ENCODE results near the gene RAB5B. TPM values are rescaled to one million over a fixed set of nuclear protein-coding genes. Genes with fewer than 3 reads are reported as not detected.

Gene RAB5B
- total and polyA plus RNA-seq, 12 donors, result 35.3 to 137 (median 115) TPM

DNA sequence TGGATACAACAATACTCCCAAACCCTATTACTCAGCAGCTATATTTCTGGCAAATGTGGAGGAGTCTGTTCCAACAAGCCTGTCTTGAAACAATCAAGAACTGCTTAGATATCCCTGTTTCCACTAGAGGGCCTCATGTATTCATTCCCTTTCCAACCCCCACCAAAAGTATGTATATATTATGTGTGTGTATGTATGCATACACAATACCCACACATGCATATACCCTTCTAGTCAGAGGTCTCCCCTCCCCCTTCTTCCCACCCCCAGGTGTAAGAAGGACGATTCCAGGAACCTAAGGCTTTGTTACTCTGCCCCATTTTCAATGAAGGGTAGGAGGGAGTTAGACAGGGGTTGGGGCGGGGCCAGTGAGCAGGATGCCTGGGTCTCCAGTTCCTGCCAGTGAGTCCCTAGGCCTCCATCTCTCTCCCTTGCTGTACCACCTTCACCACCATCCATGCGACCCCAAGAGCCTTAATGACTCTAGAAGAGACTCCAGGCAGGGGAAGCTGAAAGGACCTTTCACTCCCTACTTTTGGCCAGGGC, 43.0 kb upstream of the RAB5B start, which contains the start of gene DGKA:
TSS of gene DGKA (plus strand) at position 392 of the 546 bp plus-strand sequence. CDS start 5,342 bp downstream, outside the sequence.
- peak within 1 kb of the TSS; percentile 34 to 99 (median 76) for H3K27ac ChIP-seq
- intact Hi-C loops (cut with DNase I), result loop anchor here in 6 of 10 donors (2.0 to 10.0 kb wide), 7 partner anchors 96 to 196 kb away; partner anchors contain the start of genes DNAJC14 (in 2 of the 6), GDF11 (in 1 of the 6), ORMDL2 (in 1 of the 6) and RPS26 (in 1 of the 6)
- no peaks in the 10 kb centered on the region for H3K9me3 ChIP-seq
- ATAC-seq (no peak), DNase-seq (peak; percentile 18 to 30)
- TF ChIP-seq, protein P1, sequence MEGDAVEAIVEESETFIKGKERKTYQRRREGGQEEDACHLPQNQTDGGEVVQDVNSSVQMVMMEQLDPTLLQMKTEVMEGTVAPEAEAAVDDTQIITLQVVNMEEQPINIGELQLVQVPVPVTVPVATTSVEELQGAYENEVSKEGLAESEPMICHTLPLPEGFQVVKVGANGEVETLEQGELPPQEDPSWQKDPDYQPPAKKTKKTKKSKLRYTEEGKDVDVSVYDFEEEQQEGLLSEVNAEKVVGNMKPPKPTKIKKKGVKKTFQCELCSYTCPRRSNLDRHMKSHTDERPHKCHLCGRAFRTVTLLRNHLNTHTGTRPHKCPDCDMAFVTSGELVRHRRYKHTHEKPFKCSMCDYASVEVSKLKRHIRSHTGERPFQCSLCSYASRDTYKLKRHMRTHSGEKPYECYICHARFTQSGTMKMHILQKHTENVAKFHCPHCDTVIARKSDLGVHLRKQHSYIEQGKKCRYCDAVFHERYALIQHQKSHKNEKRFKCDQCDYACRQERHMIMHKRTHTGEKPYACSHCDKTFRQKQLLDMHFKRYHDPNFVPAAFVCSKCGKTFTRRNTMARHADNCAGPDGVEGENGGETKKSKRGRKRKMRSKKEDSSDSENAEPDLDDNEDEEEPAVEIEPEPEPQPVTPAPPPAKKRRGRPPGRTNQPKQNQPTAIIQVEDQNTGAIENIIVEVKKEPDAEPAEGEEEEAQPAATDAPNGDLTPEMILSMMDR (IDR thresholded peaks at IDR 0.05), result peak in 8 of 9 donors; percentile 8 to 69 (median 52)
- H3K4me3 ChIP-seq, result peak within 1 kb of the TSS; percentile 30 to 83 (median 76)
- 44% methylated on average over 3 of the region's 3 CpGs for WGBS, 2 donors
- H3K36me3 ChIP-seq, result no peaks in the 10 kb centered on the region
- H3K4me1 ChIP-seq, result peaks cover 3 to 74% (median 34%) of the 10 kb centered on the region in 9 donors
- H3K27me3 ChIP-seq, result no peaks in the 10 kb centered on the region

DNA sequence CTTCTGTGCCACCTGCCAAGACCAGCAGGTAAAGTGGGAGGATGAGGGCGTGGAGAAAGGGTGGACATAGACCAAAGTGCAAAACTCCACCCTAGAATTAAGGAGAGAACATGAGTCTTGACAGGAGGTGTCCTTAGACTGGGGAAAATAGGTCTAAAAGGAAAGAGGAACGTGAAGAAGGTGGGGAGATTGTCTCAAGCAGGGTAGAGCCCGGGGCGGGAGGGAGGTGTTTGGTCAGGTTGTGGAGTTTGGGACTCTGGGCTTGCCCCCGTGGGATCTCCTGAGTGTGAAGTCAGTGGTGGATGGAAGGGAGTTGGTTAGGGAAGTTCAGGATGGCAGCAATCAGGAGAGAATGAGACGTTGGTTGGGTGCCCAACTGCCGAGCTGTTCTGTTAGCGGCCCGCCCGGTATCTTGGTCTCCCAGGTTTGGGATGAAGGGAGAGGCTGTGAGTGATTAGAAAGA, 42.5 kb upstream of the RAB5B start:
- WGBS, 2 donors, result 19% methylated on average over 10 of the region's 10 CpGs
- TF ChIP-seq, protein P1 (IDR thresholded peaks at IDR 0.05), result no peak
- H3K4me3 ChIP-seq, result peak overlapping the region; percentile 30 to 83 (median 76)
- no peaks in the 10 kb centered on the region for H3K9me3 ChIP-seq
- no peak for ATAC-seq
- peak overlapping the region; percentile 34 to 99 (median 74) for H3K27ac ChIP-seq
- H3K27me3 ChIP-seq, result no peaks in the 10 kb centered on the region
- intact Hi-C loops (cut with DNase I), result loop anchor here in 6 of 10 donors (2.0 to 10.0 kb wide), 7 partner anchors 97 to 197 kb away; partner anchors contain the start of genes DNAJC14 (in 2 of the 6), GDF11 (in 1 of the 6), ORMDL2 (in 1 of the 6) and RPS26 (in 1 of the 6)
- H3K4me1 ChIP-seq, result peaks cover 0 to 69% (median 28%) of the 10 kb centered on the region in 9 donors
- no peaks in the 10 kb centered on the region for H3K36me3 ChIP-seq
- DNase-seq, result no peak

DNA sequence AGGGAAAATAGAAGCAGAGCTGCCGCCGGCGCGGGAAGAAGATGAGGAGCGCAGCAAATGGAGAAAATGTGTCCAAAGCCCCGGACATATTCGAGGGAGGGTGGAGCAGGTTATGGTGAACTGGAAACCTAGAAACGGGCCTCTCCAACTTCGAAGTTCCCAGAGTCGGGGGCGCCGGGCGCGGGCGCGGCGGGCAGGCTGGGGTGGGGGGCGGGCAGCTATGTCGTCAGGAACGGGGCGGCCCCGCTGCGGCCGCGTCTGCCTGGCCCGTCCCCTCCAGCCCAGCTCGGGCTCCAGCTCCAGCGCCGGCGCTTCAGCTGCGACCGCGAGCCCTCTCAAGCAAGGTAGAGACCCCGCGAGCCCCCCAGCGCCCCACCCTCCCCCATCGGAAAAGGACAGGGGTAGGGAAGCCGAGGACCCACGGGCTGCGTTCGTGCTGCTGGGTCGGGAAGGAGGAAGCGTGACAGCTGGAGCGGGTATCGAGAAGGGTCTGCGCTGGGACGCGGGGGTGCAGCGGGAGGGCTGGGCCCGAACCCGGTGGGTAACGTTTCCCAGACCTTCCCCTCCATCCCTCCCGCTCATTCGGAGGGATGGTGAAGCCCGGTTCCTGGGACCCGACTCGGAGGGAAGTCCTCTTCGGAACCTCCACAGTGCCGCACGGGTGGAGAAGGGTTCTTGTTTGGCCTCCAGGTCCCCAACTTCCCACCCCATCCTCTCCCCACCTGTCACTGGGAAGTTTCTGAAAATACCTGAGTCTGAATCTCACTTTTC, 41.9 kb upstream of the RAB5B start:
- ATAC-seq (peak; percentile 36 to 65 (median 60)), DNase-seq (peak; percentile 54 to 70)
- 1% methylated on average over 53 to 56 of the region's 60 CpGs for WGBS, 2 donors
- H3K4me1 ChIP-seq, result peaks cover 0 to 68% (median 27%) of the 10 kb centered on the region in 9 donors
- peak overlapping the region; percentile 30 to 83 (median 76) for H3K4me3 ChIP-seq
- H3K9me3 ChIP-seq, result no peaks in the 10 kb centered on the region
- TF ChIP-seq, protein P1 (IDR thresholded peaks at IDR 0.05), result no peak
- H3K27ac ChIP-seq, result peak overlapping the region; percentile 34 to 99 (median 74)
- H3K27me3 ChIP-seq, result no peaks in the 10 kb centered on the region
- intact Hi-C loops (cut with DNase I), result loop anchor here in 6 of 10 donors (2.0 to 10.0 kb wide), 8 partner anchors 97 to 197 kb away; partner anchors contain the start of genes DNAJC14 (in 2 of the 6), GDF11 (in 1 of the 6), ORMDL2 (in 1 of the 6) and RPS26 (in 1 of the 6)
- peaks cover 0 to 3% (median 0%) of the 10 kb centered on the region in 9 donors for H3K36me3 ChIP-seq

DNA sequence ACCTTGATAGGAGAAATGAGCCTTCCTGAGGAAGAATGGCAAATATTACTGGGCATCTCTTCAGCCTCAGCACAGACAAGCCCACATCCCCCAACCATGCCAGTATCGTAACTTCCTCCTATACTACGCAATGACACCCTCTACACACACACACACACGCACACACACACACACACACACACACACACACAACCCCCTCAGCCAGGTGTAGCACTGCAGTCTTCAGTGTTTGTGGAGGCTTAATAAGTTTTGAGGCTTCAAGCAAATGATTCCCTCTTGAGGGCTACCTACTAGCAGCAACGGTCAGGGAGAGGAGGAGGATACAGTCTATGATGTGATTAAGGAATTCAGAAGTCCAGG, 41.3 kb upstream of the RAB5B start:
- WGBS, 2 donors, result 13 to 24% methylated on average over 4 of the region's 4 CpGs
- H3K9me3 ChIP-seq, result no peaks in the 10 kb centered on the region
- H3K36me3 ChIP-seq, result peaks cover 0 to 8% (median 0%) of the 10 kb centered on the region in 9 donors
- DNase-seq (peak in 1 of 2 donors; percentile 19), ATAC-seq (no peak)
- peak overlapping the region in 3 of 10 donors; percentile 82 to 99 (median 84) for H3K27ac ChIP-seq
- peaks cover 0 to 68% (median 27%) of the 10 kb centered on the region in 9 donors for H3K4me1 ChIP-seq
- H3K4me3 ChIP-seq, result peak overlapping the region; percentile 30 to 83 (median 76)
- no peaks in the 10 kb centered on the region for H3K27me3 ChIP-seq
- intact Hi-C loops (cut with DNase I), result loop anchor here in 5 of 10 donors (2.0 to 10.0 kb wide), 7 partner anchors 98 to 198 kb away; partner anchors contain the start of genes DNAJC14 (in 1 of the 5), GDF11 (in 1 of the 5), ORMDL2 (in 1 of the 5) and RPS26 (in 1 of the 5)
- TF ChIP-seq, protein P1 (IDR thresholded peaks at IDR 0.05), result no peak
